Loucy (cell line): Measurements from ENCODE around the gene FXR1.

Experiments
- H2AFZ ChIP-seq: fragments of 200-600 bp; sonication (generic); 2 replicates; pipeline ENCODE4 v1.6.0; 2016; ENCODE audit warnings: antibody characterized with exemption, mild to moderate bottlenecking, low read length, moderate library complexity
- H3F3A ChIP-seq: fragments of 200-600 bp; 2 replicates; pipeline ENCODE4 v1.6.0; 2016; ENCODE audit warnings: antibody characterized with exemption, low read depth, mild to moderate bottlenecking
- H3K27me3 ChIP-seq: fragments of 200-600 bp; sonication (generic); 2 replicates; pipeline ENCODE4 v1.6.1; 2014; ENCODE audit warnings: low read length, mild to moderate bottlenecking; ENCODE audit not compliant: insufficient read depth, poor library complexity, severe bottlenecking
- H3K36me3 ChIP-seq: fragments of 200-600 bp; sonication (generic); 2 replicates; pipeline ENCODE4 v1.6.1; 2016; ENCODE audit warnings: low read length; ENCODE audit not compliant: insufficient read depth
- H3K4me1 ChIP-seq: fragments of 200-600 bp; sonication (generic); 2 replicates; pipeline ENCODE4 v1.5.1; 2014; ENCODE audit warnings: low read length, mild to moderate bottlenecking; ENCODE audit not compliant: insufficient read depth, poor library complexity, severe bottlenecking
- H3K4me2 ChIP-seq: fragments of 200-600 bp; sonication (generic); 2 replicates; pipeline ENCODE4 v1.6.0; 2014; ENCODE audit warnings: antibody characterized with exemption, low read length, low read depth, mild to moderate bottlenecking; ENCODE audit not compliant: poor library complexity, severe bottlenecking
- H3K4me3 ChIP-seq: fragments of 200-600 bp; sonication (generic); 2 replicates; pipeline ENCODE4 v1.5.1; 2014; ENCODE audit warnings: low read length, mild to moderate bottlenecking, mixed read lengths; ENCODE audit not compliant: poor library complexity, severe bottlenecking
- H3K79me2 ChIP-seq: fragments of 200-600 bp; sonication (generic); 2 replicates; pipeline ENCODE4 v1.6.1; 2014; ENCODE audit warnings: low read length; ENCODE audit not compliant: insufficient read depth
- H3K9ac ChIP-seq: fragments of 200-600 bp; sonication (generic); 2 replicates; pipeline ENCODE4 v1.6.0; 2014; ENCODE audit warnings: mild to moderate bottlenecking, low read depth, low read length, moderate library complexity; ENCODE audit not compliant: poor library complexity, severe bottlenecking
- H3K9me2 ChIP-seq: fragments of 200-600 bp; sonication (generic); replicated peaks from 2 replicates; pipeline ENCODE4 v1.6.1; 2016; ENCODE audit warnings: low read depth, low read length, mixed read lengths
- H3K9me3 ChIP-seq: fragments of 200-600 bp; sonication (generic); 2 replicates; pipeline ENCODE4 v1.6.1; 2014; ENCODE audit warnings: mild to moderate bottlenecking, antibody characterized with exemption, low read length, low read depth; ENCODE audit not compliant: insufficient read depth
- H4K20me1 ChIP-seq: fragments of 200-600 bp; sonication (generic); 2 replicates; pipeline ENCODE4 v1.6.0; 2014; ENCODE audit warnings: antibody characterized with exemption, low read length, mild to moderate bottlenecking; ENCODE audit not compliant: insufficient read depth, poor library complexity, severe bottlenecking
- CTCF ChIP-seq: fragments of 200-600 bp; sonication (generic); conservative IDR thresholded peaks from 2 replicates; pipeline ENCODE4 v1.5.1; 2014; ENCODE audit warnings: mild to moderate bottlenecking, antibody characterized with exemption, low read length
- EZH2phosphoT487 ChIP-seq: fragments of 200-600 bp; IDR thresholded peaks from 2 replicates; pipeline ENCODE4 v1.6.1; 2018; ENCODE audit warnings: antibody characterized with exemption, mild to moderate bottlenecking, moderate library complexity, borderline replicate concordance

Gene FXR1

GRCh38 chr3:180932819-180933218, 20.3 kb downstream of the FXR1 start:
- H3K9ac ChIP-seq, result no peak overlapping the region
- no peak for TF ChIP-seq EZH2phosphoT487
- TF ChIP-seq CTCF, result no peak
- peaks cover 3% of the 10 kb centered on the region for H3K4me1 ChIP-seq
- H3K79me2 ChIP-seq, result peaks cover 99% of the 10 kb centered on the region
- H3K36me3 ChIP-seq, result peaks cover 43% of the 10 kb centered on the region
- no peaks in the 10 kb centered on the region for H3K9me2 ChIP-seq
- no peaks in the 10 kb centered on the region for H3K9me3 ChIP-seq
- H3K4me3 ChIP-seq, result no peak overlapping the region
- H2AFZ ChIP-seq, result no peak overlapping the region
- no peak overlapping the region for H3K4me2 ChIP-seq
- no peaks in the 10 kb centered on the region for H3K27me3 ChIP-seq
- H3F3A ChIP-seq, result no peaks in the 10 kb centered on the region
- peaks cover 98% of the 10 kb centered on the region for H4K20me1 ChIP-seq

- Histone ChIP-seq H4K20me1 (peaks cover 97% of the 10 kb centered on the region), H3K27me3 (no peaks in the 10 kb centered on the region), H3K79me2 (peaks cover 99% of the 10 kb centered on the region), H3K4me3 (no peak overlapping the region), H3K4me1 (peaks cover 3% of the 10 kb centered on the region), H3K9me3 (no peaks in the 10 kb centered on the region), H2AFZ (no peak overlapping the region), H3K9me2 (no peaks in the 10 kb centered on the region), H3K36me3 (peaks cover 54% of the 10 kb centered on the region), H3K9ac (no peak overlapping the region), H3F3A (no peaks in the 10 kb centered on the region), H3K4me2 (no peak overlapping the region)
- no peak for TF ChIP-seq CTCF
- TF ChIP-seq EZH2phosphoT487, result no peak
These were observed 22.2 kb downstream of the FXR1 start for GRCh38 chr3:180934638-180935037.

GRCh38 chr3:180940826-180941225, 28.4 kb downstream of the FXR1 start:
- Histone ChIP-seq H3K4me1 (no peaks in the 10 kb centered on the region), H2AFZ (no peak overlapping the region), H3K9me3 (no peaks in the 10 kb centered on the region), H3K4me3 (no peak overlapping the region), H3K36me3 (peaks cover 75% of the 10 kb centered on the region), H3K9ac (no peak overlapping the region), H4K20me1 (peaks cover 91% of the 10 kb centered on the region), H3K4me2 (no peak overlapping the region), H3K9me2 (no peaks in the 10 kb centered on the region), H3F3A (no peaks in the 10 kb centered on the region), H3K79me2 (peaks cover 96% of the 10 kb centered on the region), H3K27me3 (no peaks in the 10 kb centered on the region)
- TF ChIP-seq EZH2phosphoT487 (no peak), CTCF (no peak)
